Midbrain (tissue), 1 donor: ENCODE measurements around the gene MEIOSIN.
"Not testable (repeated sequence)": the region's sequence is repeated elsewhere in the genome, so short reads cannot be mapped to it uniquely, and the experiment has no call there.

Experiments
- DNase-seq: peaks from one replicate; lab custom pipeline; 2025; lab: John Stamatoyannopoulos, UW

MEIOSIN gene

GRCh38 chr19:45720065-45720464, 13.2 kb upstream of the MEIOSIN start:
- DNase-seq = not testable (repeated sequence)

- DNase-seq = not testable (repeated sequence)
Observed at GRCh38 chr19:45728683-45729082, 4.6 kb upstream of the MEIOSIN start.

- no peak for DNase-seq
Observed at GRCh38 chr19:45729800-45730290, 3.4 kb upstream of the MEIOSIN start.

- peak; percentile 99 for DNase-seq
Observed at GRCh38 chr19:45730368-45731288, 2.6 kb upstream of the MEIOSIN start, which contains the start of gene FBXO46. FBXO46 (minus strand) TSS chr19:45730896; CDS start chr19:45713495, 17,401 bp downstream.

- DNase-seq = no peak
Observed at GRCh38 chr19:45739498-45740439, 6.5 kb downstream of the MEIOSIN start.

GRCh38 chr19:45742969-45743368, 9.7 kb downstream of the MEIOSIN start:
- no peak for DNase-seq

- no peak for DNase-seq
Observed at GRCh38 chr19:45745606-45746005, 12.4 kb downstream of the MEIOSIN start.

GRCh38 chr19:45746866-45747265, 13.6 kb downstream of the MEIOSIN start:
- DNase-seq = no peak

- DNase-seq = no peak
Observed at GRCh38 chr19:45747513-45747912, 14.3 kb downstream of the MEIOSIN start.

- not testable (repeated sequence) for DNase-seq
Observed at GRCh38 chr19:45751483-45751882, 18.2 kb downstream of the MEIOSIN start.

GRCh38 chr19:45752639-45753038, 19.4 kb downstream of the MEIOSIN start:
- no peak for DNase-seq

GRCh38 chr19:45753548-45753947, 20.3 kb downstream of the MEIOSIN start:
- DNase-seq = no peak

- DNase-seq = no peak
Observed at GRCh38 chr19:45754323-45754722, 21.1 kb downstream of the MEIOSIN start.

- no peak for DNase-seq
Observed at GRCh38 chr19:45757695-45758094, 24.5 kb downstream of the MEIOSIN start.

GRCh38 chr19:45758921-45759320, 25.7 kb downstream of the MEIOSIN start:
- DNase-seq = no peak

- no peak for DNase-seq
Observed at GRCh38 chr19:45761714-45762113, 28.5 kb downstream of the MEIOSIN start.

GRCh38 chr19:45762870-45763631, 29.8 kb downstream of the MEIOSIN start:
- no peak for DNase-seq

GRCh38 chr19:45763691-45764294, 30.6 kb downstream of the MEIOSIN start:
- no peak for DNase-seq

GRCh38 chr19:45764475-45764874, 31.2 kb downstream of the MEIOSIN start:
- DNase-seq = no peak

- DNase-seq = no peak
Observed at GRCh38 chr19:45764945-45765701, 31.9 kb downstream of the MEIOSIN start.
